Skeletal muscle satellite cell (primary cell): Measurements from ENCODE around the gene LHX4.

ENCODE experiments used
- H3K27me3 ChIP-seq: 2 replicates; pipeline ENCODE4 v1.7.0; 2013; ENCODE audit warnings: low read length; ENCODE audit not compliant: control insufficient read depth, insufficient read depth
- H3K36me3 ChIP-seq: 2 replicates; pipeline ENCODE4 v1.7.0; 2013; ENCODE audit warnings: mild to moderate bottlenecking, control low read depth, low read length; ENCODE audit not compliant: insufficient read depth
- H3K4me1 ChIP-seq: 2 replicates; pipeline ENCODE4 v1.7.0; 2013; ENCODE audit warnings: low read length; ENCODE audit not compliant: control insufficient read depth, insufficient read depth
- H3K4me2 ChIP-seq: 2 replicates; pipeline ENCODE4 v1.7.0; 2013; ENCODE audit warnings: mild to moderate bottlenecking, low read length
- H3K4me3 ChIP-seq: 2 replicates; pipeline ENCODE4 v1.7.0; 2013; ENCODE audit warnings: low read length
- H3K9ac ChIP-seq: 2 replicates; pipeline ENCODE4 v1.7.0; 2013; ENCODE audit warnings: mild to moderate bottlenecking, low read depth, low read length, moderate library complexity
- H3K9me3 ChIP-seq: replicated peaks from 2 replicates; pipeline ENCODE4 v1.7.0; 2013; ENCODE audit warnings: mild to moderate bottlenecking, control low read depth, low read length

Gene LHX4

DNA sequence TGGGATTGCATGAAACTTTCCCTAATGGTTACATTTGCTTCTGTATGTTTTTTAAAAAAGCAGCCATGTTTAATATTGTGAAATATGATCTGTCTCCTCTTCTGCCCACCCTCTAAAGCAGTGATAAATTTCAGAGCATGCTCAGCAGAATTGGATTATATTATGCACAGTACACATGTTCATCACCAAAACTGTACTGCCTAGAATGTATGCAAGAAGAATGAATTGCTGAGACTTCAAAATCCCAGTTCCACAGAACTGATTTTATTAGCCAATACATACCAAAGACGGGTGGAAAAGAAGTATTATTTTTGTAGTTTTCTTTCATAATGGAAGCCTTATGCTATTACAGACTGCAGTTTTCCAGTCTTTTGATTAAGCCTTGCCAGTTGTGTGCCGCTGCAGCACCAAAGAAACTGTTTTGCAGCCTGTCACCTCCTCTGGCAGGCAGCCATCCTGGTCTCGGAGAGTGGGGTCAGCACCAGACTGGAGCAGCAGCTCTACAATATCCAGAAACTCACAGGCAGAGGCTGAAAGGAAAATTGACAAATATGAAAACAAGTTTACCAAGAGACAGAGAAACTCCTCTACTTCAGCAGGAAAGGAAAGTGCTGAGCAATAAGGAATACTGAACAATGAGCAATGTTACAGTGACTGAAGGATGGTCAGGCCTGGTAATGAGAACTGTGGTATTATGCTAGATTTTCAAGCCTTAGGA, 58.1 kb downstream of the LHX4 start:
- no peak overlapping the region for H3K9ac ChIP-seq
- no peaks in the 10 kb centered on the region for H3K36me3 ChIP-seq
- no peak overlapping the region for H3K4me2 ChIP-seq
- no peaks in the 10 kb centered on the region for H3K27me3 ChIP-seq
- no peaks in the 10 kb centered on the region for H3K9me3 ChIP-seq
- no peak overlapping the region for H3K4me3 ChIP-seq
- no peaks in the 10 kb centered on the region for H3K4me1 ChIP-seq

DNA sequence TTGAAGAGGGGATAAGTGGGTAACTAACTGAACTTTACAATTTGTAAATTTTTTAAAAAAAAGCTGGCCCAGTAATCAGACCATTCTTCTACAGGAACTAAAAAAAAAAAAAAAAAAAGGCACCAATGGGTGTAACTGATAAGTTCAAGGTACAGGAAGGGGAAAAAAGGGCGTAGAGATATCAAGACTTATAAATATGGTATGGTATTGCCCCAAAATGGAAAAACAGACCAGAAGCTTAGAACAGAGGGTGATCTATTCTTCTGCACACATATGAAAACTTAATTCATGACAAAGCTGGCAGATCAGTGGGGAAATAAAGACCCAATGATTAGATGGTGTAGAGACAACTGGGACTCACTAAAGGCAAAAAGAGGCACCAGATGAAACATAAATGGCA, 58.9 kb downstream of the LHX4 start:
- Histone ChIP-seq H3K9ac (no peak overlapping the region), H3K36me3 (no peaks in the 10 kb centered on the region), H3K9me3 (no peaks in the 10 kb centered on the region), H3K27me3 (no peaks in the 10 kb centered on the region), H3K4me1 (no peaks in the 10 kb centered on the region), H3K4me3 (no peak overlapping the region), H3K4me2 (no peak overlapping the region)

DNA sequence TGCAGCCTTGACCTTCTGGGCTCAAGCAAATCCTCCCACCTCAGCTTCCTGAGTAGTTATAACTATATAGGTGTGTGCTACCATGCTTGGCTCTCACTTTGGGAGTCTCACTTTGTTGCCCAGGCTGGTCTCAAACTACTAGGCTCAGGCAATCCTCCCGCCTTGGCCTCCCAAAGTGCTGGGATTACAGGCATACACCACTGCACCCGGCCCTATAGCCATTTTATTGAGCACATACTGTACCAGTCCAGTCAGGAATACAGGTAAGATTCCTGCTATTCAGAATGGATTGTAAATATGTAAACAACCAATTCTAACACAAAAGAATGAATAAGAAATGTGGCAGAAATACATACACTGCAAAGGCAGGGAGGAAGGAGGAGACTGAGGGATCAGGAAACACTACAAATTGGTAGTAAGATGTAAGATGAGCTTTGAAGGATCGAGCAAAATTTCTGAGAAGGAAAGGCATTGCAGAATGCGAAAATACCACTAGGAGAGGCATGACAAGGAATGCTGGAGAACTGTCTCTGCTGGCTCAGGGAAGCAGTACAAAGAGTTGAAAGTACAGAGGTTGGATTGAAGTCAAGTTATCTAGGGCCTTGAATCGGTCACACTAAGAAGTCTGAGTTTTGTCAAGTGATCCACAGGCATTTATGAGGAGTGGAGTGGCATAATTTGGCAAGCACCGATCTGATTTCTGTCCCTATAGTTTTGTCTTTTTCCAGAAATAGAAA, 60.4 kb downstream of the LHX4 start:
- H3K9me3 ChIP-seq: no peaks in the 10 kb centered on the region
- no peaks in the 10 kb centered on the region for H3K27me3 ChIP-seq
- no peak overlapping the region for H3K4me2 ChIP-seq
- no peak overlapping the region for H3K9ac ChIP-seq
- H3K4me1 ChIP-seq: no peaks in the 10 kb centered on the region
- no peaks in the 10 kb centered on the region for H3K36me3 ChIP-seq
- H3K4me3 ChIP-seq: no peak overlapping the region

DNA sequence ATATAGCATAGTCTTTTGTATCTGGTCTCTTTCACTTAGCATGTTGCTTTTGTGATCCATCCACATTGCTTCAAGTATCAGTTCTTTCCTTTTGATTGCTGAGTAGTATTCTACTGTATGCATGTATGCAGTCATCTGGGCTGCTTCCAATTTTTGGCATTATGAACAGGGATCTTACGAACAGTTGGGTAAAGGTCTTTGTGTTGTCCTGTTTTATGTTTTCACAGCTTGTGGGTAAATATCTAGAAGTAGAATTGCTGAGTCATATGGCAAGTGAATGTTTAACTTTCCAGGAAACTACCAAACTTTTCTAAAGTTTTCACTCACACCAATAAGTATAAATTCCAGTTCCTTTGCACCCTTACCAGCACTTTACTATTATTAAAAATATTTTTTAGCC, 60.9 kb downstream of the LHX4 start:
- H3K4me2 ChIP-seq: no peak overlapping the region
- H3K4me1 ChIP-seq: no peaks in the 10 kb centered on the region
- no peaks in the 10 kb centered on the region for H3K9me3 ChIP-seq
- no peaks in the 10 kb centered on the region for H3K27me3 ChIP-seq
- no peak overlapping the region for H3K4me3 ChIP-seq
- H3K36me3 ChIP-seq: no peaks in the 10 kb centered on the region
- H3K9ac ChIP-seq: no peak overlapping the region

DNA sequence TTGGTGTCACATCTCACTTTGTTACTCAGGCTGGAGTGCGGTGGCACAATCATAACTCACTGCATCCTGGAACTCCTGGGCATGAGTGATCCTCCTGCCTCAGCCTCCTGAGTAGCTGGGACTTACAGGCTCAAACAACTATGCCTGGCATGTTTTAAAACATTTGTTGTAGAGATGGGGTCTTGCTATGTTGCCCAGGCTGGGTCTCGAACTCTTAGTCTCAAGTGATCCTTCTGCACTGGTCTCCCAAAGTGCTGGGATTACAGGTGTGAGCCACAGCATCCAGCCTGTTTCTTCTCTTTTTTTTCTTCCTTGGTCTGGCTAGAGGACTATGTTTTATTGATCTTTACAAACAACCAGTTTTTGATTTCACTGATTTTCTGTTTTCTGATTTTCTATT, 64.6 kb downstream of the LHX4 start:
- Histone ChIP-seq H3K4me1 (peaks cover 4% of the 10 kb centered on the region), H3K27me3 (no peaks in the 10 kb centered on the region), H3K36me3 (no peaks in the 10 kb centered on the region), H3K4me3 (no peak overlapping the region), H3K9ac (no peak overlapping the region), H3K9me3 (no peaks in the 10 kb centered on the region), H3K4me2 (no peak overlapping the region)

DNA sequence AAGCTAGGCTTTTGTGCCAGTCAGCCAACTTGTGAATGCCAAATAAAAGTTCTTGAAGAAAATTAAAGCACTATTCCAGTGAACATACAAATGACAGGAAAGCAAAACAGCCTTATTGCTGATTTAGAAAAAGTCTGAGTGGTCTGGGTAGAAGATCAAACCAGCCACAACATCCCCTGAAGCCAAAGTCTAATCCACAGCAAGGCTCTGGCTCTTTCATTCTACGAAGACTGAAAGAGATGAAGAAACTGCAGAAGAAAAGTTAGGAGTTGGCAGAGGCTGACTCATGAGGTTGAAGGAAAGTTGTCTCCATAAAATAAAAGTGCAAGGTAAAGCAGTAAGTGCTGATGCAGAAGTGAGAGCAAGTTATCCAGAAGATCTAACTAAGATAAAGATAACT, 65.9 kb downstream of the LHX4 start:
- no peaks in the 10 kb centered on the region for H3K27me3 ChIP-seq
- no peaks in the 10 kb centered on the region for H3K36me3 ChIP-seq
- H3K9ac ChIP-seq: no peak overlapping the region
- H3K4me3 ChIP-seq: no peak overlapping the region
- no peaks in the 10 kb centered on the region for H3K9me3 ChIP-seq
- H3K4me1 ChIP-seq: peaks cover 4% of the 10 kb centered on the region
- H3K4me2 ChIP-seq: no peak overlapping the region

DNA sequence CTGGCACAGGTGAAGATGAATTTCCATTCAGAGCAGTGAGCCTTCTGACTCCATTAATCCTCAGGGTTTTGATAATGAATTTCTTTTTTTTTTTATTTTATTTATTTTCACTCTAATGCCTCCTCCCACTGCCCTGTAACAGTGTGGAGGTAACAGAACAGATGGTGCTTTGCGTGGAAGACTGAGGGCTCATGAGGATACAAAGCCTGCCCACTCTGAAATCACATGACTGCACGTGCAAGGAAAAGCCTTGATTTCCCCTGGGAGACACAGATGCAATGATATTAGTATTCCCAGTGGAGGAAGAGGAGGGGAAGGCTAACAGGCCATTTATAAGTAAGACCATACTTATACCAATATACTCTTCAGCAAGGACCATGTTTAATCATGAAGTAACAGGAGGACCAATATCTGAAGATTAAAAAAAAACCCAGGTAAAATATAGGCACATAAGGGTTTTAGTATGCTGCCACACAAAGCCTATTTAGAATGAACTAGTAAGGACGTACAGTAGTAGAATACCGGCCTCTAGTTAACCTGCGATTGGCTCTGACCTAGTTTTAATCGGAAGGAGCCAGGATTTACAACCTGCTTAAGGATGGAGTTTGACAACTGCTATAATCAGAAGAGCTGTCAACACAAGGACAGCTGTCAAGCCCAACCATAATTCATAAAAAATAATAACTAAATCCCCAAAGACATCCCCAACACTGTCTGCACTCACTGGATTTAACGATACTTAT, 69.6 kb downstream of the LHX4 start:
- Histone ChIP-seq H3K27me3 (no peaks in the 10 kb centered on the region), H3K4me1 (peaks cover 10% of the 10 kb centered on the region), H3K9me3 (no peaks in the 10 kb centered on the region), H3K36me3 (no peaks in the 10 kb centered on the region), H3K9ac (no peak overlapping the region), H3K4me3 (no peak overlapping the region), H3K4me2 (no peak overlapping the region)

DNA sequence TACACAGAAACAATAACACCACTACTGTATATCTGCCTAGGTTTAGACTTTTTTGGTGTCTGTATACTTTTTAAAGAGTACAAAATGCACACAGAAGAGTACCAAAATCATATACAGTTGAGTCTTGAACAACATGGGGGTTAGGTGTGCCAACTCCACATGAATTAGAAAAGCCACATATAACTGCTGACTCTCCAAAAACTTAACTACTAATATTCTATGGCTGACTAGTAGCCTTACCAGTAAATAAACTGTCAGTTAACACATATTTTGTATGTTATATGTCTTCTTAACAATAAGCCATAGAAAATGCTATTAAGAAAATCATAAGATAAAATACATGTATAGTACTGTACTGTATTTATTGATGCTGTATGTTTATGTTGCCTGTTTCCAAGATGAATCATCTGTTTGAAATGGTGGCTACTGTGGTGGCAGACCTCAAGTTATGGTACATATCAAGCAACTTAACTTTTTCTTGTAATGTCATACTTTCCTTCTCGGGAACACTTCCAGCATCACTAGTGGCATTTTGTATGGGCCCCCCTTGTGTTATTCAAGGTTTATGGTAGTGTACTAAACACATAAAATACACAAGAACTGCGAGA, 71.2 kb downstream of the LHX4 start:
- H3K4me1 ChIP-seq: peaks cover 10% of the 10 kb centered on the region
- no peak overlapping the region for H3K9ac ChIP-seq
- H3K9me3 ChIP-seq: no peaks in the 10 kb centered on the region
- H3K27me3 ChIP-seq: no peaks in the 10 kb centered on the region
- H3K4me2 ChIP-seq: no peak overlapping the region
- no peaks in the 10 kb centered on the region for H3K36me3 ChIP-seq
- H3K4me3 ChIP-seq: no peak overlapping the region

DNA sequence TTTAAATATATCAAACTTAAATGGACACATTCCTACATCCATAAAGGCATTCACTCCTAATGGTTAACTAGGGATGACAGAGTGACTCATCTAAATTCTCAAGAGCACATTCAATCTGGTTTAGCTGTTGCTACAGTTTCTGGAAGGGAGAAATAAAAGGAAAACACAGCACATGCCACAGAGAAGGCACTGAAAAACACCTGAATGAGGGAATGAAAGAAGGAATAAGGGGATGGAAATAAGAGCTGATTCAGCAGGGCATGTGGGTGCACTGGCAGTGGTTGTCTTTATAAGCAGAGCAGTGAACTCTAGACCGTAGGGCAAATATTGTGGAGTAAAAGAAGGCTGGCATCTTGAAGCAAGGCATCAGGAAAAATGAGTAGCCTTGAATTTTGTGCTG, 79.3 kb downstream of the LHX4 start:
- no peaks in the 10 kb centered on the region for H3K9me3 ChIP-seq
- no peaks in the 10 kb centered on the region for H3K27me3 ChIP-seq
- H3K9ac ChIP-seq: no peak overlapping the region
- no peak overlapping the region for H3K4me3 ChIP-seq
- H3K36me3 ChIP-seq: peaks cover 7% of the 10 kb centered on the region
- peaks cover 13% of the 10 kb centered on the region for H3K4me1 ChIP-seq
- peak overlapping the region; percentile 26 for H3K4me2 ChIP-seq

DNA sequence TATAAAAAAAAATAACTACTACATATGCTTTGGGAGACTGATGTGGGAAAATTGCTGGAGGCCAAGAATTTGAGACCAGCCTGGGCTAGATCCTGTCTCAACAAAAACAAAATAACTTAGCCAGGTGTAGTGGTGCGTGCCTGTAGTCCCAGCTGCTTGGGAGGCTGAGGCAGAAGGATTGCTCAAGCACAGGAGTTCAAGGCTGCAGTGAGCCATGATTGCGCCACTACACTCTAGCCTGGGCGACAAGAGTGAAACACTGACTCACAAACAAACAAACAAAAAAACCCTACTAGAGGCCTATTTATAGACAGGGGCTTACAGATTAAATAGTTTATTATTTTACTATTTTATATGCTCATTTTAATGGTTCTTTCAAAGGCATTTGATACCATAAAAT, 80.0 kb downstream of the LHX4 start:
- Histone ChIP-seq H3K36me3 (peaks cover 7% of the 10 kb centered on the region), H3K4me1 (peaks cover 13% of the 10 kb centered on the region), H3K9me3 (no peaks in the 10 kb centered on the region), H3K4me3 (no peak overlapping the region), H3K4me2 (no peak overlapping the region), H3K27me3 (no peaks in the 10 kb centered on the region), H3K9ac (no peak overlapping the region)

DNA sequence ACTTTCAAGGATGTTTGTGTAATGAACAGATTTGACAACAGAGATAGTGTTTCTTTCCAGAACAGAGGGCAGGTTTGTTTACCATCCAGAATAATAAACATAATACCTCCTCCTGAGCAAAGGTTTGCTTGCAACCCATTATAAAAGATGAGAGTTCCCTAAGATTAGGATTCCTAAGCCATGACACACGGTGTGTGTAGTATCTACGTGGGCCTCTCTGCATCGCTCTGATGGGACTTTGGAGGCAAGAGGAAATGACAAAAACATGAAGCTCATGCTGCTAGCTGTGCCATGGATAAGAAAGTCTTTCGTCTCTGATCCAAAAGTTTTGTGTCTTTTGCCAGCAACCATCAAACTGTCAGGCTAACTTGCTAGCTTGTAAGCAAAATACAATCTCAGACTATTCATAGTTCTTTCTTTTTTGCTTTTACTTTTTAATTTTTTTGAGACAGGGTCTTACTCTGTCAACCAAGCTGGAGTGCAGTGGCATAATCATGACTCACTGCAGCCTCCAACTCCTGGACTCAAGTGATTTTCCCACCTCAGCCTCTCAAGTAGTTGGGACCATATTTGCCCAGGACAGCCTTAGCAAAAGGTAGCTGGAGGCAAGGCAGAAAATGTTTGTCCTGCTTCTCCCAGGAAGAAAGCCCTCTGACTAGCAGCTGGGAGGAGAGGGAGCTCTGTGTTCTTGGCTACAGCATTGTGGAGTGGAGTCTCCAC, 81.1 kb downstream of the LHX4 start:
- no peak overlapping the region for H3K9ac ChIP-seq

More for the DNA sequence above, 81.1 kb downstream of the LHX4 start:
- Histone ChIP-seq H3K4me3 (no peak overlapping the region), H3K27me3 (no peaks in the 10 kb centered on the region), H3K4me1 (peaks cover 13% of the 10 kb centered on the region), H3K4me2 (no peak overlapping the region), H3K36me3 (peaks cover 7% of the 10 kb centered on the region), H3K9me3 (no peaks in the 10 kb centered on the region)
